PC-9 (cell line): Measurements from ENCODE around the gene MPHOSPH8. TPM values are rescaled to one million over a fixed set of nuclear protein-coding genes. Genes with fewer than 3 reads are reported as not detected.
"Not testable (repeated sequence)": the region's sequence is repeated elsewhere in the genome, so short reads cannot be mapped to it uniquely, and the experiment has no call there.

Source experiments
- BruUV-seq: library from RNA; stranded (reverse); fragments of 400-500 nt; replicated peaks from 2 replicates; lab custom pipeline; 2021; lab: Mats Ljungman, UMichigan
- CTCF ChIA-PET: fragments of 300-600 bp; sonication (Branson Sonifier 250); formaldehyde crosslinking; loops from one replicate; lab custom pipeline; 2022; ENCODE audit warnings: antibody characterized with exemption; lab: Charles Lee
- POLR2A ChIA-PET: fragments of 300-600 bp; sonication (Branson Sonifier 250); formaldehyde crosslinking; loops from one replicate; lab custom pipeline; 2022; ENCODE audit warnings: antibody characterized with exemption; ENCODE audit not compliant: unreplicated experiment; lab: Charles Lee
- DNase-seq, 2 experiments: peaks; one replicate each; pipeline versions ENCODE4 v3.0.0 to v3.0.0-alpha.2; 2015 to 2022; ENCODE audit warnings: mixed read lengths in 1 of 2
- H2AFZ ChIP-seq: fragments of 200-600 bp; sonication (generic); 2 replicates; pipeline ENCODE4 v1.8.1; 2017; ENCODE audit warnings: antibody characterized with exemption
- H3F3A ChIP-seq: fragments of 200-600 bp; sonication (generic); 2 replicates; pipeline ENCODE4 v1.8.1; 2017; ENCODE audit warnings: antibody characterized with exemption, mild to moderate bottlenecking, low read depth; ENCODE audit not compliant: insufficient read depth
- H3K27ac ChIP-seq: fragments of 200-600 bp; sonication (generic); 2 replicates; pipeline ENCODE4 v1.6.1; 2016; ENCODE audit warnings: mixed run types
- H3K27me3 ChIP-seq: fragments of 200-600 bp; sonication (generic); 2 replicates; pipeline ENCODE4 v1.6.1; 2016; ENCODE audit warnings: low read depth, mixed run types; ENCODE audit not compliant: insufficient read depth
- H3K36me3 ChIP-seq: fragments of 200-600 bp; sonication (generic); 2 replicates; pipeline ENCODE4 v1.6.1; 2016; ENCODE audit warnings: low read depth, mixed run types
- H3K4me1 ChIP-seq: fragments of 200-600 bp; sonication (generic); replicated peaks from 2 replicates; pipeline ENCODE4 v1.6.1; 2016; ENCODE audit warnings: mixed run types; ENCODE audit not compliant: insufficient read depth
- H3K4me2 ChIP-seq: fragments of 200-600 bp; sonication (generic); 2 replicates; pipeline ENCODE4 v1.6.1; 2017; ENCODE audit warnings: mixed run types
- H3K4me3 ChIP-seq: fragments of 200-600 bp; sonication (generic); 2 replicates; pipeline ENCODE4 v1.6.1; 2016; ENCODE audit warnings: mixed run types
- H3K79me2 ChIP-seq: fragments of 200-600 bp; sonication (generic); 2 replicates; pipeline ENCODE4 v1.6.1; 2017; ENCODE audit warnings: low read depth, mixed run types
- H3K9me2 ChIP-seq: fragments of 200-600 bp; sonication (generic); 2 replicates; pipeline ENCODE4 v1.8.1; 2017; ENCODE audit warnings: mild to moderate bottlenecking; ENCODE audit not compliant: insufficient read depth
- H3K9me3 ChIP-seq: fragments of 200-600 bp; sonication (generic); 2 replicates; pipeline ENCODE4 v1.8.1; 2016; ENCODE audit warnings: low read depth; ENCODE audit not compliant: insufficient read depth
- H4K20me1 ChIP-seq: fragments of 200-600 bp; sonication (generic); 2 replicates; pipeline ENCODE4 v1.8.1; 2017; ENCODE audit not compliant: insufficient read depth
- CTCF ChIP-seq: fragments of 200-600 bp; sonication (generic); conservative IDR thresholded peaks from 2 replicates; pipeline ENCODE4 v1.6.1; 2017; ENCODE audit warnings: mixed run types, antibody characterized with exemption, mild to moderate bottlenecking, moderate library complexity
- EZH2 ChIP-seq: fragments of 200-600 bp; sonication (generic); IDR thresholded peaks from 2 replicates; pipeline ENCODE4 v1.8.0; 2017; ENCODE audit warnings: antibody characterized with exemption, low read depth
- intact Hi-C: fragments of 100-400 bp; cut with micrococcal nuclease; formaldehyde crosslinking; loops from one replicate; pipeline ENCODE4 v1.10.0; 2022; ENCODE audit not compliant: unreplicated experiment
- total RNA-seq: library from RNA; stranded (reverse); gene quantifications from 2 replicates; pipeline ENCODE4 v1.2.3, GENCODE V29; 2021

The MPHOSPH8 gene
- total RNA-seq, 1 experiment from 2014 or later = 17.0 TPM

GRCh38 chr13:19634256-19634740 lies 839 bp downstream of the MPHOSPH8 start:
- CTCF ChIA-PET = no interaction called here
- peak; percentile 12 to 35 for DNase-seq
- no peak for TF ChIP-seq CTCF
- TF ChIP-seq EZH2 = no peak
- Histone ChIP-seq H3K27ac (0 out of 2 replicates have a peak overlapping the region, but pooled peaks have one; percentile 7), H3K4me3 (peak overlapping the region; percentile 86), H3K9me2 (no peaks in the 10 kb centered on the region), H3K4me1 (peaks cover 21% of the 10 kb centered on the region), H3F3A (peaks cover 13% of the 10 kb centered on the region), H3K4me2 (peak overlapping the region; percentile 89), H4K20me1 (peaks cover 13% of the 10 kb centered on the region; the same call in 1 of the 2 replicates), H3K36me3 (no peaks in the 10 kb centered on the region), H3K79me2 (peaks cover 58% of the 10 kb centered on the region), H2AFZ (peak overlapping the region; percentile 91), H3K9me3 (no peaks in the 10 kb centered on the region), H3K27me3 (no peaks in the 10 kb centered on the region)
- BruUV-seq = TSS peak; percentile 32
- intact Hi-C loops = no loop called here
- POLR2A ChIA-PET = interaction anchor here (0.5 kb wide), 1 partner anchor 272 kb away, joined by 4 read pairs; no protein-coding TSS in a partner anchor

- DNase-seq, H3K27ac ChIP-seq, intact Hi-C loops, POLR2A ChIA-PET, H3K36me3 ChIP-seq, H3K9me2 ChIP-seq, H3K4me3 ChIP-seq, BruUV-seq, CTCF ChIA-PET, H3K9me3 ChIP-seq, H3K27me3 ChIP-seq, H2AFZ ChIP-seq: not testable (repeated sequence)
- H3F3A ChIP-seq = peaks cover 13% of the 10 kb centered on the region
- peaks cover 63% of the 10 kb centered on the region for H3K79me2 ChIP-seq
- H3K4me2 ChIP-seq = peak overlapping the region; percentile 89; the same call in 1 of the 2 replicates
- H3K4me1 ChIP-seq = peaks cover 21% of the 10 kb centered on the region
- peaks cover 18% of the 10 kb centered on the region; the same call in 1 of the 2 replicates for H4K20me1 ChIP-seq
Observed at GRCh38 chr13:19635926-19636325, 2.5 kb downstream of the MPHOSPH8 start.

GRCh38 chr13:19643652-19644051 lies 10.2 kb downstream of the MPHOSPH8 start:
- no peak overlapping the region for H3K4me2 ChIP-seq
- H3K79me2 ChIP-seq = peaks cover 15% of the 10 kb centered on the region
- H3K36me3 ChIP-seq = peaks cover 24% of the 10 kb centered on the region; the same call in 1 of the 2 replicates
- no peaks in the 10 kb centered on the region for H3K9me3 ChIP-seq
- DNase-seq = no peak
- TF ChIP-seq EZH2 = no peak
- no peak for TF ChIP-seq CTCF
- no peak overlapping the region for H3K4me3 ChIP-seq
- no peak overlapping the region for H3K27ac ChIP-seq
- no peak overlapping the region for H2AFZ ChIP-seq
- ChIA-PET POLR2A (no interaction called here), CTCF (no interaction called here)
- peaks cover 13% of the 10 kb centered on the region for H4K20me1 ChIP-seq
- intact Hi-C loops = no loop called here
- BruUV-seq = no TSS peak
- no peaks in the 10 kb centered on the region; the same call in 1 of the 2 replicates for H3F3A ChIP-seq
- no peaks in the 10 kb centered on the region for H3K9me2 ChIP-seq
- H3K4me1 ChIP-seq = no peaks in the 10 kb centered on the region
- H3K27me3 ChIP-seq = no peaks in the 10 kb centered on the region
